ENCODE measurements around the gene QRFPR.

- TF ChIP-seq CTCF (IDR thresholded peaks at IDR 0.05) (no peak), POLR2A (IDR thresholded peaks at IDR 0.05) (no peak)
These were observed 56.5 kb downstream of the QRFPR start for GRCh38 chr4:121324331-121324730.
